AG10803 (cell line): ENCODE results near the gene BCR.

Source experiments
- DNase-seq: peaks from one replicate; pipeline ENCODE4 v3.0.0; 2010; ENCODE audit warnings: low read depth
- H3K4me3 ChIP-seq: 2 replicates; pipeline ENCODE4 v1.5.1; 2011; ENCODE audit warnings: mild to moderate bottlenecking, low read length, control low read depth
- CTCF ChIP-seq: conservative IDR thresholded peaks from 2 replicates; pipeline ENCODE4 v1.5.1; 2011; ENCODE audit warnings: mild to moderate bottlenecking, low read length, control low read depth, inconsistent platforms

BCR gene

GRCh38 chr22:23157560-23158515, 22.5 kb upstream of the BCR start:
- no peak for TF ChIP-seq CTCF
- DNase-seq: no peak
- no peak overlapping the region for H3K4me3 ChIP-seq

DNA sequence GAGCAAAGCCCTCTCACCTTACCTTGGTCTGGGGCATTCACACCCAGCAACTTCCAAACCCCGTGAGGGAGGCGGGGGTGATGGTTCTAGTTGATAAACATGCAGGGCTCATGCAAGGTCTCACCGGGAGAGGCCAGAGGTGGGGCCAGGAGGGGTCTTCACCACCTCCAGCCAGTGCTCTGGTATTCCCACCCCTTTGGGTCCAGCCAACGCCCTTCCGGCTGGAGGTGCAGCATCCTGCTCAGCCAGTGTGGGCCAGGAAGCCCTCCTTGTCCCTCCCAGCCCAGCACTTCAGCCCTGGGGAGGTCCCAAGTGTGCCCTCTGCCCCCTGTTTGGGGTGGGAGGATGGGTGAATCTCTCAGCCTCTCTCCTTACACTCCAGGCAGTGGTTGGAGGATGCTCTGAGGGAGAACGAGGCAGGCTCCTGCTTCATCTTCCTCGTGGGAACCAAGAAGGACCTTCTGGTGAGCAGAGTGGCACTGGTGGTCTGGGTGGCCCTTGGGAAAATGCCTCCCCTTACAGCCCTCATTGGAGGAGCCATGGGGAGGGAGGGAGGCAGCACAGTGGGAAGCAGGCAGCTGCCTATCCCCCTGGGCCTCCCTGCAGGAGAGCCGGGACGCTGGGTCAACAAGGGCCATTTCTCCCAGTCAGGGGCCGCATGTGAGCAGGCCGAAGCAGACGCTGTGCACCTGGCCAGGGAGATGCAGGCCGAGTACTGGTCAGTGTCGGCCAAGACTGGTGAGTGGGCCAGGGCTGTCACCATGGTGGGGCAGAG, 21.6 kb upstream of the BCR start:
- no peak overlapping the region for H3K4me3 ChIP-seq
- TF ChIP-seq CTCF: no peak
- DNase-seq: no peak

GRCh38 chr22:23159291-23159630, 21.0 kb upstream of the BCR start:
- no peak for DNase-seq
- no peak for TF ChIP-seq CTCF
- H3K4me3 ChIP-seq: no peak overlapping the region

DNA sequence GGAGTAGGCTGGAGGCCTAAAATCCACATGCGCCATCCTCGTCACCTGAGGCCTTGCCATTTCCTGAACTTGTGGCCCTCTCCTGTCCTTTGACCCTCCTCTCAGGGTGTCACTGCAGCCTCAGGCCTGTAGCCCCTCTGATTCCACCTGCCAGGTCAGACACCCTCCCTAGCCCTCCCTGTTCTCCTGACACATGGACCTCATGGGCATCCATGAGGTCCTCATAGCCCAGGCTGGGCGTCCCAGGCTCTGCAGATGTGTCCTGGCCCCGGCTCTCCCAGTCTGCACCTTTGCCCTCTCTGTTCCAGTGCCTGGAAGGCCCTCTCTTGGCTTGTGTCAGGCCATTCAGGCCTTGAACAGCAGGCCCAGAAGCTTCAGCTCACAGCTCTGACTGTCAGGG, 19.3 kb upstream of the BCR start:
- TF ChIP-seq CTCF: no peak
- H3K4me3 ChIP-seq: no peak overlapping the region
- no peak for DNase-seq

GRCh38 chr22:23161574-23161973, 18.7 kb upstream of the BCR start:
- no peak for TF ChIP-seq CTCF
- no peak for DNase-seq
- H3K4me3 ChIP-seq: no peak overlapping the region

DNA sequence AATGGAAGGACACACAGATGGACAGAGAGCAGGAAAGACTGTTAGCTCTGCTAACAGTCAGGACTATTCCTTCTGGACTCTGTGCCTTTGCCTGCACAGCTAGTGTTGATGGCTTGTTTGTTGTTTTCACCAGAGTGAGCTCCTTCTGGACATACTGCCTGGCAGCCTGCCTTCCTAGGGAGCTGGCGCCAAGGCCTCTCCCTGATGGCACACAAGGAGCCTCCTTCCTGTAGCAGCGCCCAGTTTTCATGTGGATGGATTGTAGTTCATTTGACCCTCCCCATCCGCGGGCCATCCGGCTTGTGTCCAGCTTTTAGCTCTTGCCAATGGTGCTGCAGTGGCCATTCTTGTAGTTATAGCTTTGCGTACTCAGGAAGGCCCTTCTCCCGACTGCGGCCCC, 16.6 kb upstream of the BCR start:
- TF ChIP-seq CTCF: no peak
- H3K4me3 ChIP-seq: no peak overlapping the region
- DNase-seq: peak; percentile 47
